GM23338 (cell line): Measurements from ENCODE around the gene ANXA2R.

Source experiments
- CREB1 ChIP-seq: fragments of 250-450 bp; sonication (Bioruptor Pico); IDR thresholded peaks from 2 replicates; pipeline ENCODE4 v1.5.0; 2020; ENCODE audit warnings: low read depth, mild to moderate bottlenecking, moderate library complexity
- CTCF ChIP-seq, 2 experiments: fragments of 200-600 bp in 1 of 2; sonication (generic) in 1 of 2; conservative IDR thresholded peaks; 2 replicates each; pipeline versions ENCODE4 v1.5.1 to v1.6.1; 2016 to 2017; ENCODE audit warnings: antibody characterized with exemption in 2 of 2, low read depth in 2 of 2, mild to moderate bottlenecking in 2 of 2, moderate library complexity in 1 of 2
- ETS1 ChIP-seq: IDR thresholded peaks from 2 replicates; pipeline ENCODE4 v1.6.1; 2016; ENCODE audit warnings: antibody characterized with exemption
- EZH2 ChIP-seq: fragments of 200-600 bp; sonication (generic); IDR thresholded peaks from one replicate; pipeline ENCODE4 v1.8.0; 2017; ENCODE audit warnings: antibody characterized with exemption, mild to moderate bottlenecking, low read depth; ENCODE audit not compliant: unreplicated experiment
- JUNB ChIP-seq: IDR thresholded peaks from one replicate; pipeline ENCODE4 v1.6.1; 2016; ENCODE audit warnings: antibody characterized with exemption; ENCODE audit not compliant: unreplicated experiment
- POLR2AphosphoS5 ChIP-seq: IDR thresholded peaks from 2 replicates; pipeline ENCODE4 v1.6.1; 2016; ENCODE audit warnings: antibody characterized with exemption, low read depth
- REST ChIP-seq: IDR thresholded peaks from one replicate; pipeline ENCODE4 v1.6.1; 2018; ENCODE audit warnings: antibody characterized with exemption; ENCODE audit not compliant: unreplicated experiment
- ZNF114 ChIP-seq: fragments of 250-450 bp; sonication (Bioruptor Pico); IDR thresholded peaks from 2 replicates; pipeline ENCODE4 v1.5.0; 2020; ENCODE audit warnings: mild to moderate bottlenecking, moderate library complexity
- ZNF462 ChIP-seq: fragments of 250-450 bp; sonication (Bioruptor Pico); IDR thresholded peaks from 2 replicates; pipeline ENCODE4 v1.5.0; 2020; ENCODE audit warnings: mild to moderate bottlenecking, moderate library complexity

GRCh38 chr5:43050384-43050783 lies 10.3 kb upstream of the ANXA2R start:
- no peak for TF ChIP-seq CTCF (conservative IDR thresholded peaks at IDR 0.05; ENCODE audit: low read depth in 2 of 2)
- TF ChIP-seq CREB1 (CRISPR knock-in tag): no peak
- no peak for TF ChIP-seq EZH2
- no peak for TF ChIP-seq ETS1
- no peak for TF ChIP-seq REST
- no peak for TF ChIP-seq JUNB
- no peak for TF ChIP-seq POLR2AphosphoS5
- TF ChIP-seq ZNF114 (CRISPR knock-in tag): no peak
- TF ChIP-seq ZNF462: no peak
